ENCODE results near the gene RAB3IP. TPM values are rescaled to one million over a fixed set of nuclear protein-coding genes. Genes with fewer than 3 reads are reported as not detected.
"Not testable (repeated sequence)": the region's sequence is repeated elsewhere in the genome, so short reads cannot be mapped to it uniquely, and the experiment has no call there.

RAB3IP gene
- total RNA-seq, 2 experiments from 2014 or later = 15.2 to 19.6 TPM

DNA sequence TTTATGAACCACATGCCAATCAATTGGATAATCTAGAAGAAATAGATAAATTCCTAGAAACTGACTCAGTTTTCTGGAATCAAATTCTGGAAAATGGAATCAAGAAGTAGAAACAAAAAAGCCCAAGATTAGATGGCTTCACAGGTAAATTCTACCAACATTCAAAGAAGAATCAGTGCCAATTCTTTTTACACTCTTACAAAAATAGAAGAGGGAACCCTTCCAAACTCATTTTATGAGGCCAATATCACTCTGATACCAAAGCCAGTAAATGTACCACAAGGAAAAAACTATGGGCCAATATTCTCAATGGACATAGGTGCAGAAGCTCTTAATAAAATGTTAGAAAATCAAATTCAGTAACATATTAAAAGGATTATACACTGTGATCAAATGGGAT is 50.7 kb downstream of the RAB3IP start:
- H3K27me3 ChIP-seq (ENCODE audit: control insufficient read depth in 1 of 2, insufficient read depth in 2 of 2, low read length in 2 of 2) = no peaks in the 10 kb centered on the region
- TF ChIP-seq, protein P1, sequence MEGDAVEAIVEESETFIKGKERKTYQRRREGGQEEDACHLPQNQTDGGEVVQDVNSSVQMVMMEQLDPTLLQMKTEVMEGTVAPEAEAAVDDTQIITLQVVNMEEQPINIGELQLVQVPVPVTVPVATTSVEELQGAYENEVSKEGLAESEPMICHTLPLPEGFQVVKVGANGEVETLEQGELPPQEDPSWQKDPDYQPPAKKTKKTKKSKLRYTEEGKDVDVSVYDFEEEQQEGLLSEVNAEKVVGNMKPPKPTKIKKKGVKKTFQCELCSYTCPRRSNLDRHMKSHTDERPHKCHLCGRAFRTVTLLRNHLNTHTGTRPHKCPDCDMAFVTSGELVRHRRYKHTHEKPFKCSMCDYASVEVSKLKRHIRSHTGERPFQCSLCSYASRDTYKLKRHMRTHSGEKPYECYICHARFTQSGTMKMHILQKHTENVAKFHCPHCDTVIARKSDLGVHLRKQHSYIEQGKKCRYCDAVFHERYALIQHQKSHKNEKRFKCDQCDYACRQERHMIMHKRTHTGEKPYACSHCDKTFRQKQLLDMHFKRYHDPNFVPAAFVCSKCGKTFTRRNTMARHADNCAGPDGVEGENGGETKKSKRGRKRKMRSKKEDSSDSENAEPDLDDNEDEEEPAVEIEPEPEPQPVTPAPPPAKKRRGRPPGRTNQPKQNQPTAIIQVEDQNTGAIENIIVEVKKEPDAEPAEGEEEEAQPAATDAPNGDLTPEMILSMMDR (IDR thresholded peaks at IDR 0.05) = no peak
- peaks cover 0 to 9% of the 10 kb centered on the region in 2 experiments for H3K9me3 ChIP-seq (ENCODE audit: control insufficient read depth in 1 of 2, insufficient read depth in 1 of 2, low read length in 2 of 2)
- Mint-ChIP-seq H3K36me3 (ENCODE audit: low read depth) (peaks cover 98% of the 10 kb centered on the region), H3K27me3 (no peaks in the 10 kb centered on the region), H3K4me1 (ENCODE audit: low read depth) (no peaks in the 10 kb centered on the region), H3K9me3 (peaks cover 17% of the 10 kb centered on the region), H3K4me3 (no peak overlapping the region), H3K27ac (no peak overlapping the region)
- peaks cover 9% of the 10 kb centered on the region for H3K36me3 ChIP-seq (ENCODE audit: insufficient read depth, low read length)
- intact Hi-C loops (cut with DNase I, micrococcal nuclease) = no loop called here
- DNase-seq (no peak), ATAC-seq (ENCODE audit: poor library complexity) (no peak)
- ChIA-PET CTCF (no interaction called here), POLR2A (no interaction called here)
- no peak overlapping the region for H3K4me3 ChIP-seq (ENCODE audit: low read length)
- H3K4me1 ChIP-seq (ENCODE audit: insufficient read depth, low read length) = no peaks in the 10 kb centered on the region
- no peak overlapping the region for H3K27ac ChIP-seq (ENCODE audit: low read depth in 1 of 2, low read length in 2 of 2)

DNA sequence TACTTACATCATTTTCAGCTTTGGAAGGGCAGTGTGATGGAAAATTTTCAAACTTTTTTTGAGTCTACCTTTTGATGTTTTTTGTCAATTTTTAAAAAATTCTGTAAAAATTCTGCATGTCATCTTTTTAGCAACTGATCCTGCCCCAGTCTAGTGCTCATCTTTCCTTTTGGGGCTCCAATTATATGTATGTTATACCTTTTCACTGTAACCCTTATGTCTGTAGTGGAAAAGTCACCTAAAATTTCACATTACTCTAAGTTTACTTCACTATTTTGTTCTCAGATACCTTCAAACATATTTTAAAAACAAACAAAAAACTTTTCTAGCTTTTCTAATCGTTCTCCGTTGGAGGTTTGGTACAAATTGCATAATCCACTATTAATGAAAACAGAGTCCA is 53.9 kb downstream of the RAB3IP start:
- intact Hi-C loops (cut with DNase I, micrococcal nuclease) = no loop called here
- Histone ChIP-seq H3K27ac (ENCODE audit: low read depth in 1 of 2, low read length in 2 of 2) (no peak overlapping the region), H3K4me3 (ENCODE audit: low read length) (no peak overlapping the region), H3K36me3 (ENCODE audit: insufficient read depth, low read length) (peaks cover 19% of the 10 kb centered on the region), H3K27me3 (ENCODE audit: control insufficient read depth in 1 of 2, insufficient read depth in 2 of 2, low read length in 2 of 2) (no peaks in the 10 kb centered on the region), H3K9me3 (ENCODE audit: control insufficient read depth in 1 of 2, insufficient read depth in 1 of 2, low read length in 2 of 2) (peaks cover 0 to 9% of the 10 kb centered on the region in 2 experiments), H3K4me1 (ENCODE audit: insufficient read depth, low read length) (no peaks in the 10 kb centered on the region)
- Mint-ChIP-seq H3K27me3 (no peaks in the 10 kb centered on the region), H3K36me3 (ENCODE audit: low read depth) (peaks cover 99% of the 10 kb centered on the region), H3K27ac (no peak overlapping the region), H3K4me1 (ENCODE audit: low read depth) (no peaks in the 10 kb centered on the region), H3K4me3 (no peak overlapping the region), H3K9me3 (peaks cover 17% of the 10 kb centered on the region)
- ATAC-seq (ENCODE audit: poor library complexity) (no peak), DNase-seq (no peak)
- POLR2A ChIA-PET = interaction anchor here (1.6 kb wide), 1 partner anchor 9 kb away, joined by 4 read pairs; no protein-coding TSS in a partner anchor
- TF ChIP-seq, protein P1 (IDR thresholded peaks at IDR 0.05) = no peak
- CTCF ChIA-PET = no interaction called here

DNA sequence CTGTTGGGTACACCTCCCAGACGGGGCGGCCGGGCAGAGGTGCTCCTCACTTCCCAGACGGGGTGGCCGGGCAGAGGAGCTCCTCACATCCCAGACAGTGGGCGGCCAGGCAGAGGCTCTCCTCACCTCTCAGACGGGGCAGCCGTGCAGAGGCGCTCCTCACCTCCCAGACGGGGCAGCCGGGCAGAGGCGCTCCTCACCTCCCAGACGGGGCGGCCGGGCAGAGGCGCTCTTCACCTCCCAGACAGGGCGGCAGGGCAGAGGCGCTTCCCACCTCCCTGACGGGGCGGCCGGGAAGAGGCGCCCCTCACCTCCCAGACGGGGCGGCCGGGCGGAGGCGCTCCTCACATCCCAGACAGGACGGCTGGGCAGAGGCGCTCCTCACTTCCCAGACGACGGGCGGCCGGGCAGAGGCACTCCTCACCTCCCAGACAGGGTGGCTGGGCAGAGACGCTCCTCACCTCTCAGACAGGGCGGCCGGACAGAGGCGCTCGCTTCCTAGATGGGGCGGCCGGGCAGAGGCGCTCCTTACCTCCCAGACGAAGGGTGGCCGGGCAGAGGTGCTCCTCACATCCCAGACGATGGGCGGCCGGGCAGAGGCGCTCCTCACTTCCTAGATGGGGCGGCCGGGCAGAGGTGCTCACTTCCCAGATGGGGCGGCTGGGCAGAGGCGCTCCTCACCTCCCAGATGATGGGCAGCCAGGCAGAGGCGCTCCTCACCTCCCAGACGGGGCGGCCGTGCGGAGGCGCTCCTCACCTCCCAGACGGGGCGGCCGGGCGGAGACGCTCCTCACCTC is 68.6 kb downstream of the RAB3IP start:
- H3K4me3 Mint-ChIP-seq; CTCF ChIA-PET; intact Hi-C loops (cut with DNase I, micrococcal nuclease); H3K4me1 Mint-ChIP-seq (ENCODE audit: low read depth); H3K4me1 ChIP-seq (ENCODE audit: insufficient read depth, low read length); DNase-seq; H3K36me3 ChIP-seq (ENCODE audit: insufficient read depth, low read length); H3K27me3 ChIP-seq (ENCODE audit: control insufficient read depth in 1 of 2, insufficient read depth in 2 of 2, low read length in 2 of 2); H3K27me3 Mint-ChIP-seq; ATAC-seq (ENCODE audit: poor library complexity); POLR2A ChIA-PET; H3K27ac ChIP-seq (ENCODE audit: low read depth in 1 of 2, low read length in 2 of 2); H3K27ac Mint-ChIP-seq; H3K9me3 Mint-ChIP-seq; H3K4me3 ChIP-seq (ENCODE audit: low read length): not testable (repeated sequence)
- H3K9me3 ChIP-seq (ENCODE audit: control insufficient read depth in 1 of 2, insufficient read depth in 1 of 2, low read length in 2 of 2) = peaks cover 0 to 15% of the 10 kb centered on the region in 2 experiments
- H3K36me3 Mint-ChIP-seq (ENCODE audit: low read depth) = peaks cover 86% of the 10 kb centered on the region
